GM18861 (cell line): ENCODE results near the gene SLC2A9.
"Not testable (repeated sequence)": the region's sequence is repeated elsewhere in the genome, so short reads cannot be mapped to it uniquely, and the experiment has no call there.

Source experiments
- ATAC-seq: cut with Tn5 transposase; IDR thresholded peaks from one replicate; pipeline ENCODE4 v1.9.1; 2021; ENCODE audit not compliant: unreplicated experiment

SLC2A9 gene

DNA sequence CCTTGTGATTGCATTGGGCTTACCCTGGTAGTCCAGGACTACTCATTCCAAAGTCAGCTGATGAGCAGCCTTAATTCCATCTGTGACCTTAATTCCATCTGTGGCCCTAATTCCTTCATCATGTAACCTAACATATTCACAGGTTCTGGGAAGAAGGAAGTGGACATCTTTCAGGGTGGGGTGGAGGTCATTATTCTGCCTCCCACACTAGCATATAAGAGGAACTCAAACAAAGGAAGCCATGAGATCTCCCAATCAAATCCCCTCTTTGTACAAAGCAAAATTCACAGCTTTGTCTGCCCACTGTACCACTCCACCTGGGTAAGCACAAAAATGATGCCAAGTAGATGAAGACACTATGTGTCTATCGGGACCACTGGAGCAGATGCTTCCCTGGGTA, 87.3 kb downstream of the SLC2A9 start:
- ATAC-seq = no peak

DNA sequence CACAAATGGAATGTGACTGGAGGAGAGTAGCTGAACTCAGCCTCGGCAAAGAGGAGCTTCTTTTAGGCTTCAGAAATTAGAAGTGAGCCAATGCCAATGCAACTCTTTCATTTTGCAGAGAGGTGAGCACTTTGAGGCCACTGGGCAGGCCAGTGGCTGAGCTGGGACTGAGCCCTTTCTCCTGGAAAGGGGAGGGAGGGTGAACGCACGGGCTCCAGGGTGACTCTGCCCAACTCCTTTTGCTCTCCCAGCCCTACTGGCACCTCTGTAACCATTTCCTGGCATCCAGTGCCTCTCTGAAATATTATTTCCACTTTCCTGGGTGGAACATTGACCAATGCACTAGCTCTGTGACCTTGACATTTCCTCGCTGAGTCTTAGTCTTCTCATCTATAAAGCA, 88.1 kb downstream of the SLC2A9 start:
- no peak for ATAC-seq

DNA sequence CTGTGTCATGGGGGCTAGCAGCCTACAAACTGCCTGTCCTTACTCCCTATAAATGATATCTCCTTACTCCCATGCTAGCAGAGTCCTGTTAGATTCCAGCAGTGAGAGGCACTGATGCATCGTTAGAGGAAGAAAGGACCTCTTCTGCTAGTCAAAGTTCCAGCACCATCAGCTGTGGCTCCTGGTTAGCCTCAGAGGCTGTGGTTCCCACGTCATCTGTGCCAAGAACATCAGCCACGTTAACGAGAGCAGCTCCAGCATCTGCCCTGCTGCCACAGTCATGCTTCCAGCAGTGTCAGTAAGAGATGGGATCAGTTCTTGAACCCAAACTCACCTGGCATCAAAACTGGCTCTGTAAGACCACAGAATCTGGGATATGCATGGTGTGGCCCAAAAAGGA, 88.5 kb downstream of the SLC2A9 start:
- no peak for ATAC-seq

DNA sequence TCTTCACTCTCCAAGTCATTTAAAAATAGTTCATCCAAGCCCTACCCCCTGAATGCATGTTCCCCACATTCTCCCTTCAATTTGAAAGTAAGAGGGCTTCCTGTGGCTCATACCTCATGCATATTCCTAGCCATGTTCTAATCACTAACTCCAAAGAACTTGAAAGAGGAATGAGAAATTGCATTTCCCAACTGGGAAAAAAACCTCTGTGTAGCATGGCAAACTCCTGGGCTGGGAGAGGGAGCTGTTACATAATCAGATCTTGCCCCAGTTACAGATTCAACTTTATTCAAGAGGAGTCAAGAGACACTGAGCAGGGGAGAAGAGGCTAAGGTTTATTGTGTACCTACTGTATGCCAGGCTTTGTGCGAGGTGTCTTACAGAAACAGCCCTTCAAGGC, 90.2 kb downstream of the SLC2A9 start:
- no peak for ATAC-seq

DNA sequence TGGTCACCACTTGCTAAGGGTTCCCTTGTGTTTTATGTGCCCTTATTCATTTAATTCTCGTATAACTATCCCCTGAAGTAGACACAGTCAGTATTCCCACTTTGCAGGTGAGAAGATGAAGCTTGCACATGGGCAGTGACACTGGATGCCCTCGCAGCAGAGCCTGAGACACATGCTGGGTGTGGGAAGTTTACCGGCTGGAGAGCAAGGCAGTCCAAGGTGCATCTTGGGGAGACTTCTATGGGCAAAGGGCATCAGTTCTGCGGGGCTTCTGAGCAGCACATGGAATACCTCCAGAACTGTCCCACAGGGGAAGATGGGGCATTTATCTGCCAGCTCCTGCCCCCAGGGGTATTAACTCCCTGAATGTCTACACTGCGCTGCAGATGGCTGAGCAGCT, 92.2 kb downstream of the SLC2A9 start:
- ATAC-seq = no peak

DNA sequence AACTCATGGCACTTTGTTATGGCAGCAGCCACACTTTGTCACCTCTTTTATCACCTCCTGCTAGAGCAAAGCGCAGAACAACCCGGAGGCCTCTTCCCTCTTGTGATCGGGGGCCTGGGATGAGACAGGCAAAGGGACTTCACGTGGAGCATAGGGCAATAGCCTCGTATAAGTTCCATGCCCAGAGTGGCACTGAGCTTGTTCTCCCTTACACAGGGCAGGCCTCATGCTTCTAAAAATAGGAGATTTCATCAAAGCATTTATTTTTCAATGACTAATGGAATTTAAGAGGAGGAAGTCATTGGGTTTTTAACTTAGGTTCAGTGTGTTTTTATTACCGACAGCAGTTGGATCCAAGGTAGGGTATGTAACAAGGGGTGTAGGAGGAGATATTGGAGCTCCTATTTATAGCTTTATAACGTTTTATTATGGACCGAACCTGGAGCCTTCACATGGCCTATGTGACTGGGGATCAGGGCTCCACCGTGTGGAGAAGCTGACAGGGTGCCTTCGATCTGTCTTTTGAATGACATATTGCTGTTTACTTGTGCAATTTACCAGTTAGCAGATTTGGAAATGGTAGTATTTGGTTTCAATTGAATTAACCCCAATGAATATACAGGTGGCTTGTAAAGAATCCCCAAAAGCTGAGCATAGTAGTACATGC, 93.8 kb downstream of the SLC2A9 start:
- no peak for ATAC-seq

DNA sequence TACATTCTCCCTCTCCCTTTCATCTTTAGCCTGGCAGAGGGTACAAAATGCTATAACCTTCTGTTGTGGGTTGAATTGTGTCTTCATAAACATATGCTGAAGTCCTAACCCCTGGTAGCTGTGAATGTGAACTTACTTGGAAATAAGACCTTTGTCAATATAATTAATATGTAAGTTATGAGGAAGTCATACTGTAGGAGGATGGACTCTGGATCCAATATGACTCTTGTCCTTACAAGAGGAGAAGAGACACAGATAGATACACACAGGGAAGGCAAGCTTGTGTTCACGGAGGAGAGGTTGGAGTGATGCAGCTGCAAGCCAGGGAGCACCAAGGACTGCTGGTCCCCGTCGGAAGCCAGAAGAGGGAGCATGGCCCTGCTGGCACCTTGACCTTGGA, 94.7 kb downstream of the SLC2A9 start:
- ATAC-seq = no peak

DNA sequence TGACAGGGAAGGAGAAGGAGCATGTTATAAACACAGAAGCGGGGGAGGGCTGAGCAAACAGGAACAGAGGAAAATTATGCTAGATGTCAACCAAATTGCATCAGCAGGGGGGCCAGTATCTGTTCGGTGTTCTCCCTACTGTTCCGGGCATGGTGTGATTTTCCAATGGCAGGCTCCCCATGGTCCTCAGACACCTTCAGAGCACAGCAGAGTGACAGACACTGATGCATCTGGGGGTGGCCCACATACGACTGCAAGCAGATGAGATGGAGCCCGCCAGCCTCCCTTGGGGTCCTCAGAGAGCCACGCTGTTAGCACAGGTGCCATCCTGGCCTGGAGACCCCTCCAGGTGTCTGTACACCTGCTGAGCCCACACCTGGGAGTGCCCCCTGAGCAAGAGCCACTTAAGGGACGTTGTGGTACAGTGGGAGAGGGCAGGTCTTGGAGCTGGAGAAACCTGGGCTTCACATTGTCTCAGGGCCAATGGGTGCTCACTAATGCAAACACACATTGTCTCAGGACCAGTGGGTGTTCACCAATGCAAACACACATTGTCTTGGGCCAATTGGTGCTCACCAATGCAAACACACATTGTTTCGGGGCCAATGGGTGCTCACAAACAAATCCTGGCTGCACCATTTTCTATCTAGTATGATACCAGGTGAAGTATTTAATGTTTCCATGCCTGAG, 95.4 kb downstream of the SLC2A9 start:
- no peak for ATAC-seq

DNA sequence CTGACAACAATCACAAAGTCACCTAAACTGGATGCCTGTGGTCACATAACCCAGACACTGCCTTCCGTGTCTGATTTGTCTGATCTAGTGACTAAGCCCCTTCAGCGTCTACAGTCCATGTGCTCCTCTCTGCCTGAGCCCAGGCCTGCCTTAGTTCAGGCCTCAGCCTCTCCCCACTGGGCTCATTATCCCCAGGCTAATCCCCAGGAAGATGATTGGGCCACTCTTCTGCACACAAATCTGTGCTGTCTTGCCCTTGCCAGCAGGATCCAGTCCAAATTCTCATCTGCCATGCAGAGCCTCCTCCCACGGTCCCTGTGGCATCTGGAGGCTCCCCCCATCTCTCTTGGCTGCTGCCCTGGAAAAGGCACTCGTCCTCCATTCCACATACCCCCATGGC, 96.5 kb downstream of the SLC2A9 start:
- no peak for ATAC-seq

DNA sequence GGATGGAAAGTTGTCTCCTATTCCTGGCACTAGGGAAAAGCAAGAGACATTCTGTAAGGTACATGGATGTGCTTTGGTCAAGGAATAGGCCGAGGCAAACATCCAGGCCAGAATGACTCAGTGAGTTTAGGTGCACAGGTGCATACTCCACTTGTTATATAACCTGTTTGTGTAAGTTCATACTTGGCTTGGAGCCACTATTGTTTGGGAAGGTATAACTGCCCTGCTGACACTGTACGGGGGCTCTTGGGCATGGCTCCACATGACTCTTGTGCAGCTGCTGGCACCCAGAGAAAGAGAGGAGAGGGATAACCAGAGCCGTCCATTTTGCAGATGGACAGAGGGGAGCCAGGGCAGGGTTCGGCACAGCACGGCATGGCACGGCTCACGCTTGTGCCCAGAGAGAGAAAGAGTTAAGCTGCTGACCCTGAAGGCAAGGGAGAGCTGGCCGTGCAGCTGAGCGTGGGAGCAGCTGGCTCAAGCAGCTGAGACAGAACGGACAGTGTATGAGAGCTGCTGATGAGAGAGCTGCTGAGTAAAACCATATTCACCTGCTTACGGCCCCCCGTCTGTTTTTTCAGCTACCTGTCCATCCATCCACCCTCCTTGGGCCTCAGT, 98.0 kb downstream of the SLC2A9 start:
- no peak for ATAC-seq

DNA sequence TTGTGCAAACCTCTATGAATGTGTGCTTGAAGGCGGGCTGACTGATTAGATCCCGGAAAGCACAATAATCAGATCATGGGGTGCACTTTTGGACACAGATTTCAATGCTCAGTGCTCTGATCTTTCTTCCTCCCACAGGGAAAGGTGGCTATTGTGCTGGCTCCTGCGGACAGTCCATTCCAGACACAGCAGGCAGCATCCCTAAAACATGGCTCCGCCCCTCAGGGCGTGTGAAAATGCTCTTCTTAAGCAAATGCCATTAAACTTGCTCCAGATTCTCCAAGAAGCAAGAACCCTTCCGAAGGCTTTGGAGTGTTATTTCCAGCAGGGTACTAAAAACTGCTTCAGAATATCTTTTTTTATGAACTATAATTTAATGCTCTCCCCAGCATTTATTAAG, 100.0 kb downstream of the SLC2A9 start:
- ATAC-seq = no peak

DNA sequence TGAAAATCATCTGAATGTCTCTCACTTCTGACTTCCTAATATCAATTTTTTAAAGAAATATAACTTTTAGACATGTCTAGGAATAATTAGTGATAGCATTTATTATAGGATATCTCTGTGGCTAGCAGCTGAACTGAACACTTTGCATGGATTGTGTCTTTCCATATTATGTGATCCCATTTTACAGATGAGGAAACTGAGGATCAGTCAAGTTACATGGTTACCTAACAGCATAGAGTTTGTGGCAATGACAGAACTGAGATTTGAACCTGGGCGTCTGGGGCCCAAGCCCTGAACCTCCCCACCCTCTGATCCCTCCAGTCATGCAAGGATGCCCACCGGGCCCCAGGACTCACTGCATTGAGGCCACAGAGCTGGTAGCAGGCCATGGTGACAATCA, 101.3 kb downstream of the SLC2A9 start:
- ATAC-seq = no peak

DNA sequence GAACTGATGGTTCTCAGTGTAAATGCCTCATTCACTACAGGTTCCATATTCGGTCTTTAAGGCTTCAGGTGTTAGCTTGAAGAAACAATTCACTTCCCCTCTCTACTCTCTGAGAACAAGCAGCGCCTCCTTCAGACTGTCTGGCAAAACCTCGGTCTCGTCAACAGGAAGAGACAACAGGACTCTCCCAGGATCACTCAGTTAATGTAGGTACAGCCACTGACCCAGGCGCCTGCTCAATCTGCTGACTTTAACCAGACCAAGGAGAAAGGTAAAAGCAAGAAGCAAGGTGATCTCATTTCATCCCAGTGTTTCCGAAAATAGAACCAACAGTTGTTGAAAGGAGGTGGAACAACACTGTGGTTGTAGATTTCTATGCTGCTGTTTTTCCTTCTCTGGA, 102.2 kb downstream of the SLC2A9 start:
- ATAC-seq = no peak

DNA sequence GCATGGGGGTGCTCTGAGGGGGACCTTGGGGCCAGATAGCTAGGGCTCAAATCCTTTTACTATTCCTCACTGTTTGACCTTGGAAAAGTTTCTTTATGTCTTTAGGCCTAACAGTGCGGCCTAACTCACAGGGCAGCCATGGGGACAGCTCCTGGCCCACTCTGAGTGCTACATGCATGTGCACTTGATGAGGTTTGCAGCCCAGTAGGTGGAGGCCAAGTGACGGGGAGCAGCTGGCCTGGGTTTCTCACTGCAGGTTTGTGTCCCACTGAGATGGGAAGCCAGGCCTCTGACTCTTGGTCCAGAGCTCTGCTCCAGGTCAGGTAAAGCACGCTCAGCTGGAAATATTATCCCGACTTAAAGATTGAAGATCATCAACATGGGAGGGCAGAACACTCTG, 102.8 kb downstream of the SLC2A9 start:
- ATAC-seq = no peak

DNA sequence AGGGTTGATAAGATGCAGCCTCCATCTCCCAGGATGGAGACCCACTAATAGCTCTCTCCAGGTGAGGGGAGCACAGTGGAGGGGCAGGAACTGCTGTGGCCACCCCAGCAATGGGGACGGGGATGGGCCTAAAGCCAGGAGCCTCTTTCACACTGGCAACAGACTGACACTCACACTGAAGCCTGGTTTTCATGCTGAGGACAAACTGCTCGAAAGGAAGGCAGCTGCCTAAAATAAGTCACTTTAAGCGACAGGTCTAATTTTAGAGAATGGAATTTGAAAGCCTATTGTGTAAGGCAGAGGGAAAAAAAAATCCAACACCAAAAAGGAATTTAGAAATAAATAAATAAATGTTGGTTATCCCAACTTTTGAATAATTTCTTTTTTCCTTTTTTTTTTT, 104.4 kb downstream of the SLC2A9 start:
- ATAC-seq = no peak

DNA sequence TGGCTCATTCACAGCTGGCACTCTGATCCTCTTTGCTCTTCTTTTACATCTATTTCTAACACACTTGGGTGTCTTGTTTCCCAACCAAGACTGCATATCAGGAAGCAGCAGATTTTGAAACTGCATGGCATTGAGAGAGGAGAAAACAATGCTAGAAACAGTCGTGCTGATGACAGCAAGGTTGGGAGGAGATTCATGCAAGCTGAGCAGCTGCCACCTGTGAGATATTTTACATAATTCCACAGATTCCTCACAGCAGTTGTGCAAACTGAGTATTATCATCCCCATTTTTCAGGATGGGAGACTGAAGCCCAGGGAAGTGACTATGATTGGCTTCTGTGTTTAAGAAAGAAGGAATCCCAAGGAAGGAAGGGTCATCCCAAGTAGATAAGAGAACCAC, 105.0 kb downstream of the SLC2A9 start:
- no peak for ATAC-seq

DNA sequence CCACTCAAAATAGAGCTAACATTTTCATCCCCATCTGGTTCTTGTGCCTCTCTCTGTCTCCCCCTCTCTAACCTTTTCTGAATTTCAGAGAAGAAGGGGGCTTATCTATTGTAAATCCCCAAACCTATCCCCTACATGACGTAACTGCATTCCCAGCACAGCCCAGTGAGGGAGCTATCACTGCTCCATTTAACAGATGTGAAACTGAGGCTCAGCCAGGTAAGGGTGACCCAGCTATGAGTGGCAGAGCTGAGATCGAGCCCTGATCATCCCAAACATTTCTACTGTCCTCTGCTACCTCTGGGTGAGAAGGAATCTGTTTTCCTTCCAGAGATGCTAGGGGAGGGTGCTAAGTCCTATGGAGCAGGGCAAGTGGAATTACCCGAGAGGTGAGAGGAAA, 107.5 kb downstream of the SLC2A9 start:
- ATAC-seq = no peak

DNA sequence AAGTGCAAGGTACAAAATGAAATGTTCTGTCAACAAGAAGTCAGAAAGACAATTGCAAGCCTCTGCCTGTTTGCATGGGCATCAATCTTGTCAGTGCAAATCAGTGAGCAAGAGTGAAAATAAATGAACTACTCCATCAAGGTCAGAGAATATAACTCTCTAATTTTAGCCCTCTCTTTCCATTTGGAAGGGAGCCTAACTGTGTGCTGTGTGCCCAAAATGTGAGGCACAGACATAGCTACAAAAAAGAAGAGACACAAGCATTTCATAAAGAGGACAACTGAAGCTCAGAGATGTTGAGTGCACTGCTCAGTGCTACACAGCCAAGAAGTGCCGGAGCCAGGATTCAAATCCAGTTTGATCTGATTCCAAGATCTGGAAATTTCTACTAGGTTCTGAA, 114.3 kb downstream of the SLC2A9 start:
- no peak for ATAC-seq

DNA sequence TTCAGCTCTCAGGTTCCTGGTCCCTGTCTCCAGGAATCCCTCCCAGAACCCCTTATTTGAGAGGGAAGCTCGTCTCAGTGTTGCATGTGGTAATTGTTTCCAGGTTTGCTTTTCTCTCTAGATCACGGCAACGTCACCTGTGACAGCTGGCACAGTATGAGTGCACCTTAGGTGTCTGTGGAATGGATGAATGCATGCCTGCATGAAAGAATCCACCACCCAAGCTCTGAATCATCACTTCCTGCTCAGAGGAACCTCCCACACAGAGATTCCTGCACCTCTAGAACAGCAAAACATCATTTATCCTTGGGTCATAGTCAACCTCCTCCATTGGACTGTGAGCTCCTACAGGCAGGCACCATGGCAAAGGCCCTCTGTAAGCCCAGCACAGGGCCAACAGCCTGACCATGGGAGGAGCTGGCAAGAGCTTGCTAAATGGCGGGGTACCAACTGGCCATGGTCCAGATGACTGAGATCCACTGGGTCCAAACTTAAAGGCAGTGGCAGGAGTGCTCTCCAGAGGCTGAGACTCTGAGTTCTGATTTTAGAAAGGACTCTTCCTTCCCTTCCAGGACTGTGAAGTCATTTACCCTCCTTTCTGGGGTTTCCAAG, 116.2 kb downstream of the SLC2A9 start:
- ATAC-seq = no peak

DNA sequence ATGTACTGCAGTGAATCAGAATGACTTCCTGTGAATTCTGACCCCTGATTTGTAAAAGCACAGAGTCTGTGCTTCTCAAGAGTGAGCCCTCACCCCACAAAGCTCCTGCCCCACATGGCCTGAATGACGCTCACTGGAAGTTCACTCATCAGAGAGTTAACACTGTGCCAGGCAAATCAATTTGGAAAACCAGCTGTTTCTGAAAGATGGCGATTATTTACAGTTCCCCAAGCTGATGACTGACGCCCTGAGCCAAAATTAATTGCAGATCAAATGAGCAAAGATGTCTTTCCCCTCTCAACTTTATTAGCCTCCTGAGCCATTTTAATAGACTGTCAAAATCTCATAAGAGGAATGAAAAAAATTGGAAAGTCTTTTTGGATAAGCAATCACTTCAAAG, 118.0 kb downstream of the SLC2A9 start:
- no peak for ATAC-seq

DNA sequence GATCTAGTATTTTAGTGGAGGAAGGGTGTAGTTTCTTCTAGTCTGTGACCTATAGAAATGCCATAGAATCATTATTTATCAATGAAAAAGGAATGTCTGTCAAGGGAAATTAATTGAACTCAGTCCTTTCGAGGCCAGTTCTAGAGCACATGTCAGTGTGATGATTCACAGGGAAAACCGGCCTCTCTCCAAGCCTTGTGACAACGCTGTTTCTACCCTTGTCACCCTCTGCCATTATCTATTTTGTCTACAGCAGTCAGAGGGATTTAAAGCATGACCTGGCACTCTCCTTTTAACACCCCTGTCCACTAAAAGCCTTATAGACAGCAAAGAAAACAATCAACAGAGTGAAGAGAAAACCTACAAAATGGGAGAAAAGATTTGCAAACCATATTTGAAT, 120.0 kb downstream of the SLC2A9 start:
- ATAC-seq = no peak

DNA sequence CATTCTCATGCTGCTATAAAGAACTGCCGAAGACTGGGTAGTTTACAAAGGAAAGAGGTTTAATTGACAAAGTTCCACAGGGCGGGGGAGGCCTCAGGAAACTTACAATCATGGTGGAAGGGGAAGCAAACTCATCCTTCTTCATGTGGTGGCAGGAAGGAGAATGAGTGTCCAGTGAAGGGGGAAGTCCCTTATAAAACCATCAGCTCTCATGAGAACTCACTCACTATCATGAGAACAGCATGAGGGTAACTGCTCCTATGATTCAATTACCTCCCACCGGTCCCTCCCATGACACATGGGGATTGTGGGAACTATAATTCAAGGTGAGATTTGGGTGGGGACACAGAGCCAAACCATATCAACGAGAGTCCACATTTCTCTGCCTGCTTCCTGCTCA, 120.7 kb downstream of the SLC2A9 start:
- not testable (repeated sequence) for ATAC-seq
